Psoas muscle (tissue), 8 donors: Measurements from ENCODE around the gene KLHL3. TPM values are rescaled to one million over a fixed set of nuclear protein-coding genes. Genes with fewer than 3 reads are reported as not detected.

Source experiments
- ATAC-seq, 4 donors: fragments of 200-7000 bp; cut with Tn5 transposase; one replicate each; pipeline ENCODE4 v1.9.1; 2020; ENCODE audit warnings: moderate library complexity in 3 of 4, mild to moderate bottlenecking in 2 of 4
- DNase-seq, 2 donors: peaks; one replicate each; pipeline ENCODE4 v3.0.0-alpha.2; 2020
- H3K27ac ChIP-seq: fragments of 200-600 bp; one replicate; pipeline ENCODE4 v1.8.0; 2022
- H3K27me3 ChIP-seq, 3 donors: fragments of 200-600 bp in 1 of 3; one replicate each; pipeline versions ENCODE4 v1.6.1 to v1.8.0; 2013 to 2022; ENCODE audit warnings: low read length in 2 of 3, mild to moderate bottlenecking in 2 of 3, moderate library complexity in 1 of 3; ENCODE audit not compliant: insufficient read depth in 3 of 3
- H3K36me3 ChIP-seq, 2 donors: fragments of 200-600 bp in 1 of 2; one replicate each; pipeline versions ENCODE4 v1.6.1 to v1.8.0; 2013 to 2022; ENCODE audit warnings: low read depth in 1 of 2, mild to moderate bottlenecking in 1 of 2, moderate library complexity in 1 of 2; ENCODE audit not compliant: insufficient read depth in 1 of 2
- H3K4me1 ChIP-seq: fragments of 200-600 bp; one replicate; pipeline ENCODE4 v1.8.0; 2022
- H3K4me3 ChIP-seq: fragments of 200-600 bp; one replicate; pipeline ENCODE4 v1.8.0; 2022; ENCODE audit warnings: mild to moderate bottlenecking
- H3K9me3 ChIP-seq: fragments of 200-600 bp; one replicate; pipeline ENCODE4 v1.8.0; 2022
- WGBS, 3 donors: extraction: QIAGEN DNeasy Blood & Tissue Kit; methylation state at CpG; one replicate each; pipeline versions ENCODE4 v1.1.6 to v1.1.7; 2013; 5-methylcytosine and 5-hydroxymethylcytosine counted together
- intact Hi-C, 2 donors: fragments of 100-400 bp; cut with DNase I; formaldehyde crosslinking; loops; one replicate each; pipeline versions ENCODE4 v1.11.0 to v1.14.2; 2022
- polyA plus RNA-seq, 3 donors: library from polyadenylated mRNA; stranded (reverse); fragments of 200-250 nt; gene quantifications; one replicate each; pipeline ENCODE4 v1.2.3, GENCODE V29; 2013
- total RNA-seq, 4 donors: library from RNA; stranded (reverse); fragmentation: NEBNext Ultra II Directional in 2 of 4; extraction: Animal tissue kit (Norgen Biotek cat#: 25700) in 2 of 4; gene quantifications; one replicate each; pipeline versions ENCODE4 v1.2.1 to v1.2.4, GENCODE V29; 2021 to 2023
- TF ChIP-seq, protein P1 (sequence below): fragments of 200-600 bp; IDR thresholded peaks from one replicate; pipeline ENCODE4 v1.8.0; 2022; ENCODE audit warnings: antibody characterized with exemption
- donor health status: healthy with polysubstance abuse.
- donor health status: DM: no; HTN: no; CAD: no; lungs with moderate emphysema.
- donor health status: Bipolar disorder and iron deficiency.
- donor health status: healthy.
- donor health status: DM: yes; HTN: yes; CAD: no.
- donor health status: DM: no; HTN: no; CAD: no.
- donor health status: DM: no; HTN: no; CAD: no.
- donor health status: DM: yes; HTN: yes; CAD: no.

Gene KLHL3
- total and polyA plus RNA-seq, 7 donors = 0.69 to 4.3 (median 1.9) TPM

GRCh38 chr5:137612576-137612975 is 123.3 kb downstream of the KLHL3 start:
- TF ChIP-seq, protein P1, sequence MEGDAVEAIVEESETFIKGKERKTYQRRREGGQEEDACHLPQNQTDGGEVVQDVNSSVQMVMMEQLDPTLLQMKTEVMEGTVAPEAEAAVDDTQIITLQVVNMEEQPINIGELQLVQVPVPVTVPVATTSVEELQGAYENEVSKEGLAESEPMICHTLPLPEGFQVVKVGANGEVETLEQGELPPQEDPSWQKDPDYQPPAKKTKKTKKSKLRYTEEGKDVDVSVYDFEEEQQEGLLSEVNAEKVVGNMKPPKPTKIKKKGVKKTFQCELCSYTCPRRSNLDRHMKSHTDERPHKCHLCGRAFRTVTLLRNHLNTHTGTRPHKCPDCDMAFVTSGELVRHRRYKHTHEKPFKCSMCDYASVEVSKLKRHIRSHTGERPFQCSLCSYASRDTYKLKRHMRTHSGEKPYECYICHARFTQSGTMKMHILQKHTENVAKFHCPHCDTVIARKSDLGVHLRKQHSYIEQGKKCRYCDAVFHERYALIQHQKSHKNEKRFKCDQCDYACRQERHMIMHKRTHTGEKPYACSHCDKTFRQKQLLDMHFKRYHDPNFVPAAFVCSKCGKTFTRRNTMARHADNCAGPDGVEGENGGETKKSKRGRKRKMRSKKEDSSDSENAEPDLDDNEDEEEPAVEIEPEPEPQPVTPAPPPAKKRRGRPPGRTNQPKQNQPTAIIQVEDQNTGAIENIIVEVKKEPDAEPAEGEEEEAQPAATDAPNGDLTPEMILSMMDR = no peak

GRCh38 chr5:137611794-137612435 is 124.0 kb downstream of the KLHL3 start:
- no peak for DNase-seq
- Histone ChIP-seq H3K27ac (no peak overlapping the region), H3K4me3 (no peak overlapping the region), H3K9me3 (no peaks in the 10 kb centered on the region), H3K36me3 (no peaks in the 10 kb centered on the region), H3K4me1 (no peaks in the 10 kb centered on the region), H3K27me3 (peaks cover 0 to 3% (median 0%) of the 10 kb centered on the region in 3 donors)
- intact Hi-C loops = no loop called here
- TF ChIP-seq, protein P1 = no peak
- 88 to 94% (median 90%) methylated on average over 9 of the region's 9 CpGs for WGBS, 3 donors
- ATAC-seq = no peak

More at GRCh38 chr5:137612576-137612975, 123.3 kb downstream of the KLHL3 start:
- Histone ChIP-seq H3K4me1 (no peaks in the 10 kb centered on the region), H3K27me3 (no peaks in the 10 kb centered on the region), H3K27ac (no peak overlapping the region), H3K36me3 (no peaks in the 10 kb centered on the region), H3K9me3 (no peaks in the 10 kb centered on the region), H3K4me3 (no peak overlapping the region)
- intact Hi-C loops = no loop called here
- DNase-seq (no peak), ATAC-seq (no peak)

- Histone ChIP-seq H3K27ac (no peak overlapping the region), H3K9me3 (no peaks in the 10 kb centered on the region), H3K36me3 (no peaks in the 10 kb centered on the region), H3K27me3 (peaks cover 0 to 3% (median 0%) of the 10 kb centered on the region in 3 donors), H3K4me3 (no peak overlapping the region), H3K4me1 (no peaks in the 10 kb centered on the region)
- 74 to 86% (median 76%) methylated on average over 4 of the region's 4 CpGs for WGBS, 3 donors
- DNase-seq (no peak), ATAC-seq (no peak)
- intact Hi-C loops = no loop called here
- TF ChIP-seq, protein P1 = no peak
Measured at GRCh38 chr5:137611011-137611580, 124.8 kb downstream of the KLHL3 start.

- Histone ChIP-seq H3K27me3 (peaks cover 0 to 4% (median 0%) of the 10 kb centered on the region in 3 donors), H3K4me3 (no peak overlapping the region), H3K27ac (no peak overlapping the region), H3K36me3 (no peaks in the 10 kb centered on the region), H3K9me3 (no peaks in the 10 kb centered on the region), H3K4me1 (no peaks in the 10 kb centered on the region)
- ATAC-seq (no peak), DNase-seq (no peak)
- WGBS, 3 donors = 85 to 89% (median 87%) methylated on average over 4 of the region's 4 CpGs
- intact Hi-C loops = no loop called here
- TF ChIP-seq, protein P1 = no peak
Measured at GRCh38 chr5:137610598-137610997, 125.3 kb downstream of the KLHL3 start.
